Spleen (tissue), 11 donors: ENCODE results near the gene SMOC1. TPM values are rescaled to one million over a fixed set of nuclear protein-coding genes. Genes with fewer than 3 reads are reported as not detected.

Source experiments
- DNase-seq: peaks from one replicate; pipeline ENCODE4 v3.0.0-alpha.2; 2020
- H3K27ac ChIP-seq, 8 donors: fragments of 200-600 bp; sonication (generic) in 7 of 8; 1 replicate in 4 of 8; 2 replicates in 4 of 8; pipeline versions ENCODE4 v1.5.0 to v1.8.0; 2016 to 2021; ENCODE audit warnings: inconsistent platforms in 4 of 8, mild to moderate bottlenecking in 4 of 8, moderate library complexity in 1 of 8
- H3K27me3 ChIP-seq, 7 donors: fragments of 200-600 bp; sonication (generic) in 6 of 7; replicated peaks in 1 of 7; 1 replicate in 4 of 7; 2 replicates in 3 of 7; pipeline versions ENCODE4 v1.5.0 to v1.8.0; 2016 to 2021; ENCODE audit warnings: inconsistent platforms in 3 of 7, mild to moderate bottlenecking in 1 of 7
- H3K36me3 ChIP-seq, 6 donors: fragments of 200-600 bp; sonication (generic) in 5 of 6; 1 replicate in 4 of 6; 2 replicates in 2 of 6; pipeline versions ENCODE4 v1.5.0 to v1.8.0; 2016 to 2021; ENCODE audit warnings: inconsistent platforms in 2 of 6
- H3K4me1 ChIP-seq, 6 donors: fragments of 200-600 bp; sonication (generic) in 5 of 6; 1 replicate in 3 of 6; 2 replicates in 3 of 6; pipeline versions ENCODE4 v1.5.0 to v1.8.0; 2016 to 2021; ENCODE audit warnings: inconsistent platforms in 3 of 6
- H3K4me3 ChIP-seq, 8 donors: fragments of 200-600 bp; sonication (generic) in 7 of 8; 1 replicate in 4 of 8; 2 replicates in 4 of 8; pipeline versions ENCODE4 v1.5.0 to v1.8.0; 2016 to 2021; ENCODE audit warnings: inconsistent platforms in 4 of 8, mild to moderate bottlenecking in 4 of 8, moderate library complexity in 2 of 8
- H3K9me3 ChIP-seq, 8 donors: fragments of 200-600 bp; sonication (generic) in 7 of 8; 1 replicate in 4 of 8; 2 replicates in 4 of 8; pipeline versions ENCODE4 v1.5.0 to v1.8.0; 2016 to 2021; ENCODE audit warnings: inconsistent platforms in 4 of 8
- POLR2A ChIP-seq, 3 donors: fragments of 450-650 bp; IDR thresholded peaks; one replicate each; pipeline ENCODE4 v1.5.1; 2017; ENCODE audit warnings: antibody characterized with exemption in 3 of 3, mild to moderate bottlenecking in 1 of 3
- POLR2AphosphoS5 ChIP-seq, 3 donors: sonication (generic); formaldehyde crosslinking; IDR thresholded peaks; one replicate each; pipeline ENCODE4 v1.5.1; 2017; ENCODE audit warnings: antibody characterized with exemption in 3 of 3
- WGBS, 5 donors: extraction: QIAGEN DNeasy Blood & Tissue Kit in 3 of 5; methylation state at CpG; one replicate each; pipeline versions ENCODE4 v1.1.5 to v1.1.7; 2013 to 2018; 5-methylcytosine and 5-hydroxymethylcytosine counted together
- intact Hi-C: fragments of 100-400 bp; cut with DNase I; formaldehyde crosslinking; loops from one replicate; pipeline ENCODE4 v1.15.0; 2023; ENCODE audit warnings: low total_unique reads
- polyA plus RNA-seq, 3 donors: library from polyadenylated mRNA; stranded (reverse); fragments of 200-250 nt; gene quantifications; one replicate each; pipeline ENCODE4 v1.2.1, GENCODE V29; 2013
- total RNA-seq, 7 donors: library from RNA; depleted of rRNA in 3 of 7; stranded (reverse); fragments of >200 nt in 3 of 7; fragmentation: NEBNext Ultra II Directional in 4 of 7; extraction: Animal tissue kit (Norgen Biotek cat#: 25700) in 4 of 7; gene quantifications; one replicate each; pipeline versions ENCODE4 v1.1.0 to v1.2.1, GENCODE V29; 2016 to 2021
- TF ChIP-seq, protein P1 (sequence below), 11 experiments: fragments of 200-600 bp in 7 of 11; fragments of 450-650 bp in 4 of 11; sonication (generic) in 4 of 11; IDR thresholded peaks in 8 of 11; conservative IDR thresholded peaks in 3 of 11; 1 replicate in 7 of 11; 2 replicates in 4 of 11; pipeline versions ENCODE4 v1.4.0 to v1.8.0; 2016 to 2021; ENCODE audit warnings: antibody characterized with exemption in 11 of 11, inconsistent platforms in 4 of 11, mild to moderate bottlenecking in 1 of 11
- donor health status: healthy with polysubstance abuse.
- donor health status: DM: no; HTN: no; CAD: no; lungs with moderate emphysema.
- donor health status: DM: no; HTN: no; CAD: no.
- donor health status: Bipolar disorder and iron deficiency.
- donor health status: healthy.
- donor health status: DM: no; HTN: no; CAD: no.
- donor health status: DM: yes; HTN: yes; CAD: no.

The SMOC1 gene
- total and polyA plus RNA-seq, 10 donors, result 6.1 to 108 (median 29.6) TPM

DNA sequence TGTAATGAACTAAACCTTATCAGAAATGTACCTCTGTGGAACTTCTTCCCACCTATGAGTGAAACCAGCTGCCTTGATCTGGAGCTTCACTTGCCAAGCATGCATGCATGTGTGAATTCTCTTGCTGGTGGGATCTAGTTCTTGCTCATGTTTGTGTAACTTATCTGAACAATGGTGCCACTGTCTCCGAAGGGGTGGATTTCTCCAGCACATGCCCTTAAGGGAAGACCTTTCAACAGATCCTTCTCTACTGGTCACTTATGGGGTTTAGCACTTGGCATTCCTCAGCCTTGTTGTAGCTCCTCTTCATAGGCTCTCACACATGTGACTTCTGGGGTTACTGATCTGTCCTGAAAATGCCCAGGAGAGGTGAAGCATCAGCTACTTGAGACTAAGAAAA is 25.0 kb downstream of the SMOC1 start:
- Histone ChIP-seq H3K4me3 (no peak overlapping the region), H3K36me3 (no peaks in the 10 kb centered on the region), H3K27me3 (no peaks in the 10 kb centered on the region), H3K27ac (no peak overlapping the region), H3K9me3 (peaks cover 0 to 2% (median 0%) of the 10 kb centered on the region in 8 donors), H3K4me1 (peaks cover 0 to 6% (median 0%) of the 10 kb centered on the region in 6 donors)
- 83 to 97% (median 89%) methylated on average over 1 of the region's 1 CpG for WGBS, 5 donors
- TF ChIP-seq, protein P1, sequence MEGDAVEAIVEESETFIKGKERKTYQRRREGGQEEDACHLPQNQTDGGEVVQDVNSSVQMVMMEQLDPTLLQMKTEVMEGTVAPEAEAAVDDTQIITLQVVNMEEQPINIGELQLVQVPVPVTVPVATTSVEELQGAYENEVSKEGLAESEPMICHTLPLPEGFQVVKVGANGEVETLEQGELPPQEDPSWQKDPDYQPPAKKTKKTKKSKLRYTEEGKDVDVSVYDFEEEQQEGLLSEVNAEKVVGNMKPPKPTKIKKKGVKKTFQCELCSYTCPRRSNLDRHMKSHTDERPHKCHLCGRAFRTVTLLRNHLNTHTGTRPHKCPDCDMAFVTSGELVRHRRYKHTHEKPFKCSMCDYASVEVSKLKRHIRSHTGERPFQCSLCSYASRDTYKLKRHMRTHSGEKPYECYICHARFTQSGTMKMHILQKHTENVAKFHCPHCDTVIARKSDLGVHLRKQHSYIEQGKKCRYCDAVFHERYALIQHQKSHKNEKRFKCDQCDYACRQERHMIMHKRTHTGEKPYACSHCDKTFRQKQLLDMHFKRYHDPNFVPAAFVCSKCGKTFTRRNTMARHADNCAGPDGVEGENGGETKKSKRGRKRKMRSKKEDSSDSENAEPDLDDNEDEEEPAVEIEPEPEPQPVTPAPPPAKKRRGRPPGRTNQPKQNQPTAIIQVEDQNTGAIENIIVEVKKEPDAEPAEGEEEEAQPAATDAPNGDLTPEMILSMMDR (IDR thresholded peaks at IDR 0.05 in 8 of 11, conservative IDR thresholded peaks at IDR 0.05 in 3 of 11), result no peak
- TF ChIP-seq POLR2A (IDR thresholded peaks at IDR 0.05) (no peak), POLR2AphosphoS5 (IDR thresholded peaks at IDR 0.05) (no peak)
- DNase-seq, result no peak
- intact Hi-C loops, result no loop called here

DNA sequence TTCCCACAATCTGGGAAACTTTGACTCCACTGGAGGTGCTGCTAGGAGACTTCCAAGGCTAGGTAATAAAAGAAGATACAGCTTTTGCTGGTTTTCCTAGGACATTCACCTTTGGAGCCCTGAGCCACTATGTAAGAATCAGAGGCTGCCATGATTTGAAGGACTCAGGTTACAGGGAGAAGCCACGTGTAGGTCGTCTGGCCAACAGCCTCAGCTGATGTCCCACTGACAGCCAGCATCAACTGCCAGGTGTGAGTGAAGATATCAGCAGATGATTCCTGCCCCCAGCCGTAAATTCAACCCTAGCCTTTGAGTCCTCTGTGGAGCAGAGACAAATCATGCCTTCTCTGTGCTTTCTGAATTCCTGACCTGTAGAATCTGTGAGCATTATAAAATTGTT is 27.0 kb downstream of the SMOC1 start:
- Histone ChIP-seq H3K27ac (no peak overlapping the region), H3K9me3 (no peaks in the 10 kb centered on the region), H3K4me3 (no peak overlapping the region), H3K36me3 (no peaks in the 10 kb centered on the region), H3K27me3 (no peaks in the 10 kb centered on the region), H3K4me1 (peaks cover 0 to 6% (median 0%) of the 10 kb centered on the region in 6 donors)
- 37 to 68% (median 42%) methylated on average over 2 to 3 of the region's 3 CpGs for WGBS, 5 donors
- TF ChIP-seq POLR2AphosphoS5 (IDR thresholded peaks at IDR 0.05) (no peak), POLR2A (IDR thresholded peaks at IDR 0.05) (no peak)
- TF ChIP-seq, protein P1 (IDR thresholded peaks at IDR 0.05 in 8 of 11, conservative IDR thresholded peaks at IDR 0.05 in 3 of 11), result no peak
- DNase-seq, result no peak
- intact Hi-C loops, result no loop called here

DNA sequence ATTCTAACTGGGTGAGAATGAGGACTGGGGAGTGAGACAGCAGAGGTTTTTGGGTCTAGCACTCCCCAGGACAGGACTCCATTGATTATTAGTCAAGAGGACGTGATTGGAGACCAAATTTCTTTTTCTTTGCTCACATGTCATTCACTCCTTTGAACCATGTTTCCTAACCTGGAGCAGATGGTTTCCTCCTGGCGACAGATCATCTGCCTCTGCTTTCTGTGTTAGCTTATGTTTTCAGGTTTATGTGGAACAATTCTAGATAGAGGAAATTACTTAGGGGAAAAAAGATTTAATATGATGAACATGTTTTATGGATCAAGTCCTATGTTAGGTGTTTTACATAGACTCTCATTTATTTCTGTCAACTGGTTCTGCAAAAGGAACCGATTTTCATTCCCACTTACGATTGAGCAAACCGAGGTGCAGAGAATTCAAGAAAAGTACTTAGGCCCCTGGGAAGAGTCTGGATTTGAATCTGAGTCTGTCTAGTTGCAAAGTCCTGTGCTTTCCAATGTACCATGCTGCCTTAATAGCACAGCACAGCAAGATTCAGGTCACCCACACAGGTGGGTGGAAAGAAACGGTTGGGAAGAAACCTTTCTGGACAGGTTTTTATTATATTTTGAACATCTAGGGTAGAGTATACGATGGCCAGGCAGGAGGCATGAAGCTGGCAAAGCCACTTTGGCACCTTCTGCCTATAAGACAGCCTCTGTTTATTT is 30.8 kb downstream of the SMOC1 start:
- intact Hi-C loops, result no loop called here
- Histone ChIP-seq H3K27ac (no peak overlapping the region), H3K4me1 (no peaks in the 10 kb centered on the region), H3K9me3 (no peaks in the 10 kb centered on the region), H3K36me3 (no peaks in the 10 kb centered on the region), H3K4me3 (no peak overlapping the region), H3K27me3 (peaks cover 0 to 2% (median 0%) of the 10 kb centered on the region in 7 donors)
- DNase-seq, result no peak
- WGBS, 5 donors, result 72 to 88% (median 82%) methylated on average over 7 of the region's 7 CpGs
- TF ChIP-seq, protein P1 (IDR thresholded peaks at IDR 0.05 in 8 of 11, conservative IDR thresholded peaks at IDR 0.05 in 3 of 11), result no peak
- TF ChIP-seq POLR2AphosphoS5 (IDR thresholded peaks at IDR 0.05), result no peak
- TF ChIP-seq POLR2A (IDR thresholded peaks at IDR 0.05), result no peak

DNA sequence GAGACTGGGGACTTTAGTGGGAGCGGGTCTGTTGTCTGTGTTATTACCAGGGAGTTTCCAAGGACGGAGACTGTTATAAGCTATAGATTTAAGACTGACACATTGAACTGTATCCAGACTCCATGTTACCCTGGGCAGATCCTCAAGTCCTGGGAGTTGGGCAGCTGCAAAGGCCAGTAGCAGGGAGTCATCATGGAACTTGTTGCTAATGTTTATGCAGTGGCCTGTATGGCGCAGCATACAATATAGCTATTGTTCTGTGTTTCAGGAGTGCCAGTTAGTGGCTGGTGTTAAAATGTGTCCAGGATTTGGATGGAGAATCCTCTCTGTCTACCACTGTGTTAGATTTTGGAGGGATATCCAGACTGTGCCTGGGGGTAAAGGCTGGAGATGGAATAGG is 31.7 kb downstream of the SMOC1 start:
- intact Hi-C loops, result no loop called here
- Histone ChIP-seq H3K4me3 (no peak overlapping the region), H3K9me3 (no peaks in the 10 kb centered on the region), H3K27me3 (peaks cover 0 to 11% (median 0%) of the 10 kb centered on the region in 7 donors), H3K4me1 (no peaks in the 10 kb centered on the region), H3K27ac (no peak overlapping the region), H3K36me3 (no peaks in the 10 kb centered on the region)
- WGBS, 5 donors, result 80 to 96% (median 91%) methylated on average over 3 of the region's 3 CpGs
- DNase-seq, result no peak
- TF ChIP-seq, protein P1 (IDR thresholded peaks at IDR 0.05 in 8 of 11, conservative IDR thresholded peaks at IDR 0.05 in 3 of 11), result no peak
- TF ChIP-seq POLR2AphosphoS5 (IDR thresholded peaks at IDR 0.05), result no peak
- TF ChIP-seq POLR2A (IDR thresholded peaks at IDR 0.05), result no peak
